Astrocyte (in vitro differentiated cells and primary cell): ENCODE results near the gene SCN1B. TPM values are rescaled to one million over a fixed set of nuclear protein-coding genes. Genes with fewer than 3 reads are reported as not detected.
A peak's percentile ranks its signal among the peaks of the same experiment; 100 is the strongest.

Source experiments
- DNase-seq: peaks from one replicate; pipeline ENCODE4 v3.0.0-alpha.2; 2010; ENCODE audit warnings: low read depth
- FAIRE-seq: peaks from 2 replicates; lab custom pipeline; 2011; peaks lifted over from hg19 to GRCh38; lab: Jason Lieb, UNC
- H2AFZ ChIP-seq: 2 replicates; pipeline ENCODE4 v1.6.0; 2012; ENCODE audit warnings: low read depth, low read length, inconsistent platforms
- H3K27ac ChIP-seq: 2 replicates; pipeline ENCODE4 v1.5.1; 2011; ENCODE audit warnings: low read depth, low read length, inconsistent platforms
- H3K27me3 ChIP-seq: 2 replicates; pipeline ENCODE4 v1.6.0; 2011; ENCODE audit warnings: low read length, inconsistent platforms; ENCODE audit not compliant: insufficient read depth
- H3K36me3 ChIP-seq: 2 replicates; pipeline ENCODE4 v1.5.1; 2011; ENCODE audit warnings: low read length, inconsistent platforms; ENCODE audit not compliant: insufficient read depth
- H3K4me1 ChIP-seq: 2 replicates; pipeline ENCODE4 v1.5.1; 2011; ENCODE audit warnings: low read length, inconsistent platforms; ENCODE audit not compliant: insufficient read depth
- H3K4me2 ChIP-seq: 2 replicates; pipeline ENCODE4 v1.6.0; 2012; ENCODE audit warnings: low read length, inconsistent platforms
- H3K4me3 ChIP-seq: 2 replicates; pipeline ENCODE4 v1.5.1; 2011; ENCODE audit warnings: low read depth, mild to moderate bottlenecking, low read length, inconsistent platforms; ENCODE audit not compliant: insufficient read depth
- H3K79me2 ChIP-seq: 2 replicates; pipeline ENCODE4 v1.6.0; 2012; ENCODE audit warnings: mild to moderate bottlenecking, low read length, inconsistent platforms; ENCODE audit not compliant: insufficient read depth
- H3K9ac ChIP-seq: 2 replicates; pipeline ENCODE4 v1.6.0; 2012; ENCODE audit warnings: mild to moderate bottlenecking, low read length, inconsistent platforms
- H3K9me3 ChIP-seq: 2 replicates; pipeline ENCODE4 v1.5.1; 2012; ENCODE audit warnings: low read depth, mild to moderate bottlenecking, low read length, inconsistent platforms; ENCODE audit not compliant: insufficient read depth
- H4K20me1 ChIP-seq: 2 replicates; pipeline ENCODE4 v1.6.0; 2012; ENCODE audit warnings: low read length, inconsistent platforms; ENCODE audit not compliant: insufficient read depth
- H3K27ac Mint-ChIP-seq: one replicate; pipeline ENCODE4 v1.8.0; 2021; ENCODE audit warnings: mild to moderate bottlenecking, mixed read lengths; ENCODE audit not compliant: unreplicated experiment
- H3K27me3 Mint-ChIP-seq: one replicate; pipeline ENCODE4 v1.8.0; 2021; ENCODE audit warnings: low read depth, mixed read lengths; ENCODE audit not compliant: unreplicated experiment
- H3K36me3 Mint-ChIP-seq: one replicate; pipeline ENCODE4 v1.8.0; 2021; ENCODE audit warnings: low read depth, mixed read lengths; ENCODE audit not compliant: unreplicated experiment
- H3K4me1 Mint-ChIP-seq: one replicate; pipeline ENCODE4 v1.8.0; 2021; ENCODE audit warnings: low read depth, mixed read lengths; ENCODE audit not compliant: unreplicated experiment
- H3K4me3 Mint-ChIP-seq: one replicate; pipeline ENCODE4 v1.8.0; 2021; ENCODE audit warnings: mild to moderate bottlenecking, moderate library complexity, mixed read lengths; ENCODE audit not compliant: unreplicated experiment
- H3K9me3 Mint-ChIP-seq: one replicate; pipeline ENCODE4 v1.8.0; 2021; ENCODE audit warnings: mild to moderate bottlenecking, mixed read lengths; ENCODE audit not compliant: unreplicated experiment
- EZH2 ChIP-seq: IDR thresholded peaks from 2 replicates; pipeline ENCODE4 v1.6.1; 2012; ENCODE audit warnings: mild to moderate bottlenecking, low read length, inconsistent platforms; ENCODE audit not compliant: insufficient read depth
- total RNA-seq: library from RNA; stranded (reverse); gene quantifications from 2 replicates; pipeline ENCODE4 v1.2.1, GENCODE V29; 2021
- TF ChIP-seq, protein P1 (sequence below): IDR thresholded peaks from 2 replicates; pipeline ENCODE4 v1.5.1; 2011; ENCODE audit warnings: low read depth, mild to moderate bottlenecking, inconsistent platforms, low read length, moderate library complexity; ENCODE audit not compliant: insufficient read depth

SCN1B gene
- total RNA-seq, 1 donor from 2014 or later: 3.0 TPM

- H3K27ac ChIP-seq: no peak overlapping the region
- no peak for FAIRE-seq
- no peaks in the 10 kb centered on the region for H3K36me3 ChIP-seq
- Mint-ChIP-seq H3K27ac (no peak overlapping the region), H3K36me3 (peaks cover 4% of the 10 kb centered on the region), H3K27me3 (peaks cover 18% of the 10 kb centered on the region), H3K4me1 (peaks cover 5% of the 10 kb centered on the region), H3K9me3 (peaks cover 3% of the 10 kb centered on the region), H3K4me3 (no peak overlapping the region)
- no peak overlapping the region for H3K4me3 ChIP-seq
- H3K4me1 ChIP-seq: no peaks in the 10 kb centered on the region
- H3K9ac ChIP-seq: no peak overlapping the region
- no peaks in the 10 kb centered on the region for H3K79me2 ChIP-seq
- DNase-seq: peak; percentile 45
- H3K27me3 ChIP-seq: no peaks in the 10 kb centered on the region
- H3K9me3 ChIP-seq: peaks cover 4% of the 10 kb centered on the region
- no peak overlapping the region for H2AFZ ChIP-seq
- TF ChIP-seq, protein P1, sequence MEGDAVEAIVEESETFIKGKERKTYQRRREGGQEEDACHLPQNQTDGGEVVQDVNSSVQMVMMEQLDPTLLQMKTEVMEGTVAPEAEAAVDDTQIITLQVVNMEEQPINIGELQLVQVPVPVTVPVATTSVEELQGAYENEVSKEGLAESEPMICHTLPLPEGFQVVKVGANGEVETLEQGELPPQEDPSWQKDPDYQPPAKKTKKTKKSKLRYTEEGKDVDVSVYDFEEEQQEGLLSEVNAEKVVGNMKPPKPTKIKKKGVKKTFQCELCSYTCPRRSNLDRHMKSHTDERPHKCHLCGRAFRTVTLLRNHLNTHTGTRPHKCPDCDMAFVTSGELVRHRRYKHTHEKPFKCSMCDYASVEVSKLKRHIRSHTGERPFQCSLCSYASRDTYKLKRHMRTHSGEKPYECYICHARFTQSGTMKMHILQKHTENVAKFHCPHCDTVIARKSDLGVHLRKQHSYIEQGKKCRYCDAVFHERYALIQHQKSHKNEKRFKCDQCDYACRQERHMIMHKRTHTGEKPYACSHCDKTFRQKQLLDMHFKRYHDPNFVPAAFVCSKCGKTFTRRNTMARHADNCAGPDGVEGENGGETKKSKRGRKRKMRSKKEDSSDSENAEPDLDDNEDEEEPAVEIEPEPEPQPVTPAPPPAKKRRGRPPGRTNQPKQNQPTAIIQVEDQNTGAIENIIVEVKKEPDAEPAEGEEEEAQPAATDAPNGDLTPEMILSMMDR: peak; percentile 70
- no peak for TF ChIP-seq EZH2
- no peak overlapping the region for H3K4me2 ChIP-seq
- no peaks in the 10 kb centered on the region for H4K20me1 ChIP-seq
These were observed 36.7 kb downstream of the SCN1B start for GRCh38 chr19:35066691-35067563.

GRCh38 chr19:35068941-35069634 lies 38.8 kb downstream of the SCN1B start:
- no peak overlapping the region for H3K27ac Mint-ChIP-seq
- no peak for TF ChIP-seq EZH2
- TF ChIP-seq, protein P1: no peak
- H3K9ac ChIP-seq: no peak overlapping the region
- H3K79me2 ChIP-seq: no peaks in the 10 kb centered on the region
- H3K9me3 ChIP-seq: peaks cover 4% of the 10 kb centered on the region
- no peak overlapping the region for H3K4me3 ChIP-seq
- no peak overlapping the region for H3K4me2 ChIP-seq
- H3K27me3 ChIP-seq: no peaks in the 10 kb centered on the region
- no peak overlapping the region for H3K4me3 Mint-ChIP-seq
- H3K4me1 ChIP-seq: no peaks in the 10 kb centered on the region
- H2AFZ ChIP-seq: no peak overlapping the region
- peaks cover 5% of the 10 kb centered on the region for H3K4me1 Mint-ChIP-seq
- FAIRE-seq (no peak), DNase-seq (no peak)
- H3K36me3 Mint-ChIP-seq: peaks cover 4% of the 10 kb centered on the region
- H3K27ac ChIP-seq: no peak overlapping the region
- peaks cover 3% of the 10 kb centered on the region for H3K9me3 Mint-ChIP-seq
- no peaks in the 10 kb centered on the region for H4K20me1 ChIP-seq
- no peaks in the 10 kb centered on the region for H3K36me3 ChIP-seq
- H3K27me3 Mint-ChIP-seq: peaks cover 13% of the 10 kb centered on the region
